DOHH2 (cell line): Measurements from ENCODE around the gene GABBR1.

Experiments
- H3F3A ChIP-seq: fragments of 200-600 bp; sonication (generic), shearing (Covaris generic); 2 replicates; pipeline ENCODE4 v1.6.0; 2016; ENCODE audit warnings: antibody characterized with exemption, mild to moderate bottlenecking; ENCODE audit not compliant: control insufficient read depth, insufficient read depth
- H3K27ac ChIP-seq: fragments of 200-600 bp; sonication (generic); 2 replicates; pipeline ENCODE4 v1.5.1; 2014; ENCODE audit warnings: low read depth, mild to moderate bottlenecking, low read length, moderate library complexity
- H3K27me3 ChIP-seq: fragments of 200-600 bp; sonication (generic); 2 replicates; pipeline ENCODE4 v1.6.1; 2014; ENCODE audit warnings: mild to moderate bottlenecking, low read length, mixed read lengths; ENCODE audit not compliant: control insufficient read depth
- H3K36me3 ChIP-seq: fragments of 200-600 bp; sonication (generic); 2 replicates; pipeline ENCODE4 v1.6.1; 2014; ENCODE audit warnings: mild to moderate bottlenecking, low read length, moderate library complexity, mixed read lengths; ENCODE audit not compliant: control insufficient read depth
- H3K4me1 ChIP-seq: fragments of 200-600 bp; sonication (generic); 2 replicates; pipeline ENCODE4 v1.6.1; 2014; ENCODE audit warnings: mild to moderate bottlenecking, low read length, mixed read lengths; ENCODE audit not compliant: control insufficient read depth
- H3K4me2 ChIP-seq: fragments of 200-600 bp; sonication (generic); 2 replicates; pipeline ENCODE4 v1.6.0; 2014; ENCODE audit warnings: mild to moderate bottlenecking, low read length, moderate library complexity
- H3K4me3 ChIP-seq: fragments of 200-600 bp; sonication (generic); 2 replicates; pipeline ENCODE4 v1.5.1; 2014; ENCODE audit warnings: mild to moderate bottlenecking, low read length, mixed read lengths
- H3K79me2 ChIP-seq: fragments of 200-600 bp; sonication (generic); 2 replicates; pipeline ENCODE4 v1.6.1; 2014; ENCODE audit warnings: mild to moderate bottlenecking, low read length, mixed read lengths; ENCODE audit not compliant: control insufficient read depth
- H3K9me2 ChIP-seq: fragments of 200-600 bp; sonication (generic); replicated peaks from 2 replicates; pipeline ENCODE4 v1.6.1; 2014; ENCODE audit warnings: mild to moderate bottlenecking, low read length, mixed read lengths; ENCODE audit not compliant: control insufficient read depth
- H3K9me3 ChIP-seq: fragments of 200-600 bp; sonication (generic); 2 replicates; pipeline ENCODE4 v1.6.1; 2014; ENCODE audit warnings: antibody characterized with exemption, low read length, mixed read lengths; ENCODE audit not compliant: control insufficient read depth, insufficient read depth
- H4K20me1 ChIP-seq: fragments of 200-600 bp; sonication (generic); 2 replicates; pipeline ENCODE4 v1.6.0; 2014; ENCODE audit warnings: low read depth, mild to moderate bottlenecking, antibody characterized with exemption, low read length, moderate library complexity; ENCODE audit not compliant: control insufficient read depth, insufficient read depth
- EZH2phosphoT487 ChIP-seq: fragments of 200-600 bp; sonication (generic); IDR thresholded peaks from 2 replicates; pipeline ENCODE4 v1.6.1; 2017; ENCODE audit warnings: borderline replicate concordance, mild to moderate bottlenecking, antibody characterized with exemption, low read length, moderate library complexity, mixed read lengths
- TF ChIP-seq, protein P1 (sequence below): fragments of 200-600 bp; sonication (generic); IDR thresholded peaks from one replicate; pipeline ENCODE4 v1.5.1; 2014; ENCODE audit warnings: antibody characterized with exemption, mild to moderate bottlenecking, low read depth, low read length; ENCODE audit not compliant: poor library complexity, severe bottlenecking

Gene GABBR1

DNA sequence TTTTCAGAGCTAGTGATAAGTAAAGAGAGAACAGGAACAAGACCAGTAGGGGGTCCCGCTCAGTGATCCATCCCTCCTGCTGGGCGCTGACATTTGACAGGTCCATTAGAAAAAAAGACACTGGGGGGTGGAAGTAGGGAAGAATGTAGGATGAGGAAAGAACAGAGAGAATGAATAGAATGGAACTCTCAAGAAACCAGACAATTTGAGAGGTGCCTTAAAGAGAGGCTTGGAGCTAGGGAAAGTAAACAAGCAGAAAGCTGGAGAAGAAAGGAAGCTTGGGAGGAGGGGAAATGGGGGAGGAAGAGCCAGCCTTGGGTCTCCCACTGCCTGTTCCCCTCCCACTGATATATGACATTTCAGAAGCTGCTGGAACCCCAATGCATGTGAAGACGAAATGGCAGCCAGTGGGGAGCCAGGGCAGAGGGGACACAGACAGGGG is 8.4 kb downstream of the GABBR1 start:
- Histone ChIP-seq H3K4me1 (peaks cover 15% of the 10 kb centered on the region), H3K4me3 (no peak overlapping the region), H3K36me3 (peaks cover 8% of the 10 kb centered on the region)

DNA sequence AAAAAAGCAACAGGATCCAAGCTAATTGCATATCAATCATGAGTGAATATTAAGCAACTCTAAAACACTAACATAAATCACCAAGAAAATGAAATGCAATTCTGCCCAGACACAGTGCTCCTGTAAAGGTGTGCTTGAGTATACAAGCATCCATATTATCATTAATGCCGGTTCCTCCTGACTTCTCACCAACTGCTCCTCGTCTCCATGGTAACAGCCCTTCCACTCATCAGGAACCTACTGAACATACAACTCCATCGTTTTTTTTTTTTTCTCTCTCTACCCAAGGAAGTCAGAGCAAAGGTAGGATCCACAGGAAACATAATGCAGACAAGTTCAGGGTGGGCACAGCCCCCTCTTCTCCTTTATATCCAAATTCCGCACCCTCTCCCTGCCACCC is 12.4 kb downstream of the GABBR1 start:
- no peaks in the 10 kb centered on the region for H4K20me1 ChIP-seq
- no peak overlapping the region for H3K27ac ChIP-seq

More for the DNA sequence above, 8.4 kb downstream of the GABBR1 start:
- TF ChIP-seq EZH2phosphoT487 = no peak
- TF ChIP-seq, protein P1, sequence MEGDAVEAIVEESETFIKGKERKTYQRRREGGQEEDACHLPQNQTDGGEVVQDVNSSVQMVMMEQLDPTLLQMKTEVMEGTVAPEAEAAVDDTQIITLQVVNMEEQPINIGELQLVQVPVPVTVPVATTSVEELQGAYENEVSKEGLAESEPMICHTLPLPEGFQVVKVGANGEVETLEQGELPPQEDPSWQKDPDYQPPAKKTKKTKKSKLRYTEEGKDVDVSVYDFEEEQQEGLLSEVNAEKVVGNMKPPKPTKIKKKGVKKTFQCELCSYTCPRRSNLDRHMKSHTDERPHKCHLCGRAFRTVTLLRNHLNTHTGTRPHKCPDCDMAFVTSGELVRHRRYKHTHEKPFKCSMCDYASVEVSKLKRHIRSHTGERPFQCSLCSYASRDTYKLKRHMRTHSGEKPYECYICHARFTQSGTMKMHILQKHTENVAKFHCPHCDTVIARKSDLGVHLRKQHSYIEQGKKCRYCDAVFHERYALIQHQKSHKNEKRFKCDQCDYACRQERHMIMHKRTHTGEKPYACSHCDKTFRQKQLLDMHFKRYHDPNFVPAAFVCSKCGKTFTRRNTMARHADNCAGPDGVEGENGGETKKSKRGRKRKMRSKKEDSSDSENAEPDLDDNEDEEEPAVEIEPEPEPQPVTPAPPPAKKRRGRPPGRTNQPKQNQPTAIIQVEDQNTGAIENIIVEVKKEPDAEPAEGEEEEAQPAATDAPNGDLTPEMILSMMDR = no peak
- no peaks in the 10 kb centered on the region for H3K79me2 ChIP-seq
- H3K9me3 ChIP-seq = no peaks in the 10 kb centered on the region
- 0 out of 2 replicates have a peak, but pooled peaks cover 2% of the 10 kb centered on the region for H4K20me1 ChIP-seq
- H3F3A ChIP-seq = peaks cover 12% of the 10 kb centered on the region
- no peaks in the 10 kb centered on the region for H3K9me2 ChIP-seq
- no peaks in the 10 kb centered on the region for H3K27me3 ChIP-seq
- no peak overlapping the region for H3K4me2 ChIP-seq
- no peak overlapping the region for H3K27ac ChIP-seq

DNA sequence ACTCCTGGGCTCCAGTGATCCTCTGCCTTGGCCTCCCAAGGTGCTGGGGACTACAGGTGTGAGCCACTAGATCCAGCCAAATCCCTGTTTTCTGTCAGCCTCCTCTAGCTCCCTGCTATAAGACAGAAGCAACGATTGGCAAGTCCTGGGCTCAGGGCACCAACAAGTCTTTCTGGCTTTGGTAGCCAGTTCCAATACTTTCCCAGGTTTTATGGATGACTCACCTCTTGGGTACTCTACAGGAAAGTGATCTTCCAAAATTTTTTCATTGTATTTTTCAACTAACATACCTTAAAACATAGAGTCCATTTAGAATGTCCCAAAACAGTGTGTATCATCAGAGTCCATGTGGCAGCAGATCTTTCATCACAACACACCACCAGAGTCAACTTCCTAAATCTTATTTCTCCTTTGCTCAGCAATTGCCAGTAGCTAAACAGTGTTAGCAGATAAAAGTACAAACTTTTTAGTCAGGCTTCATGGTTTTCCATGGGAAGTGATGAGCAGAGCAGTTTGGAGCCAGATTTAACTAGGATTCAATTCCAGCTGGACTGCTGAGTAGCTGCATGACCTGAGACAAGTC is 13.3 kb downstream of the GABBR1 start:
- no peak for TF ChIP-seq EZH2phosphoT487
- TF ChIP-seq, protein P1 = no peak
- Histone ChIP-seq H3F3A (no peaks in the 10 kb centered on the region), H3K4me2 (no peak overlapping the region), H3K27ac (no peak overlapping the region), H3K4me3 (no peak overlapping the region), H4K20me1 (no peaks in the 10 kb centered on the region), H3K36me3 (peaks cover 11% of the 10 kb centered on the region), H3K9me3 (no peaks in the 10 kb centered on the region), H3K79me2 (no peaks in the 10 kb centered on the region), H3K27me3 (no peaks in the 10 kb centered on the region), H3K4me1 (no peaks in the 10 kb centered on the region), H3K9me2 (no peaks in the 10 kb centered on the region)

More for the DNA sequence above, 12.4 kb downstream of the GABBR1 start:
- H3K4me2 ChIP-seq = no peak overlapping the region
- no peaks in the 10 kb centered on the region for H3K9me2 ChIP-seq
- H3K79me2 ChIP-seq = no peaks in the 10 kb centered on the region
- peaks cover 11% of the 10 kb centered on the region for H3K36me3 ChIP-seq
- no peaks in the 10 kb centered on the region for H3K9me3 ChIP-seq
- 0 out of 2 replicates have a peak, but pooled peaks cover under 1% of the 10 kb centered on the region for H3F3A ChIP-seq
- no peak for TF ChIP-seq EZH2phosphoT487
- TF ChIP-seq, protein P1 = no peak
- no peaks in the 10 kb centered on the region for H3K27me3 ChIP-seq
- no peaks in the 10 kb centered on the region for H3K4me1 ChIP-seq
- H3K4me3 ChIP-seq = no peak overlapping the region
